Stimulated activated CD8-positive, alpha-beta memory T cell treated with anti-CD3 and anti-CD28 coated beads, Interleukin-15, amount 100 ng/mL, for 24 hours (primary cell): ENCODE results near the gene FRMD4A.
"Not testable (repeated sequence)": the region's sequence is repeated elsewhere in the genome, so short reads cannot be mapped to it uniquely, and the experiment has no call there.

Experiments used
- DNase-seq: peaks from one replicate; pipeline ENCODE4 v3.0.0-alpha.2; 2020; ENCODE audit warnings: low read depth

Gene FRMD4A

DNA sequence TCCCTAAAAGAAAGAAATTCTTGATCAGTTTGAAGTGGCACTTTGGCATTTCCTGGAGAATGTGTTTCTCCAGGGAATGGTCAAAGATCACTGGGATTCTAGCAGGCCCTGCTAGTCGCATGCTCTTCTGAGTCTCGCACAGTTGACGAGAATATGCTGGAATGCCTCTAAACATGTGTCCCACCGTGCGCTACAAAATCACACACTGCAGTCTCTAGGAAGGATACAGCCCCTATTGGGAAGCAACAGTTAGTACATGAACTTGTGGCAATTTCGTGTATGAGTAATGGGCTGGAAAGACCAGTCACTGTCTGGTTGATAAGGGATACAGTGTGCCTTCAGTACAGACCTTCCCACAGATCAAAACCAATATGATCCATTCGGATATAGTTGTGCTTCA lies 486.1 kb downstream of the FRMD4A start:
- DNase-seq = no peak

DNA sequence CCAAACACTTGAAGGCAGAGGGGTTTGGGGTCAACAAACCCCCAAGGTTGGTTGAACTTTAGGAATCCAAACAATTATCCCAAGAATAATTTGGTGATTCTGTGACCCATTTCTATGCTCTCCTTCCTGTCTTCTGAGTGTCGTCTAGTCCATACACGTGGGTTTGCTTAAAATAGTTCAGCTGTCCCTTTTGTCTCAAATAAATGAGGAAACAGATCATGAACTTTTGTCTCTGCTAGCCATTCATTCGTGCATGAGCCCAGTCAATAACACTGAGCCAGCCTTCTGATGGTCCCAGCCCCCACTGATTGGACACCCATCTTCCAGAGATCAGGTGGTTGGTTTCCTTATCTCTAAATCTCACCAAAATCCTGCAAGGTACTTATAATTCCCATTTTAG lies 488.6 kb downstream of the FRMD4A start:
- DNase-seq = no peak

DNA sequence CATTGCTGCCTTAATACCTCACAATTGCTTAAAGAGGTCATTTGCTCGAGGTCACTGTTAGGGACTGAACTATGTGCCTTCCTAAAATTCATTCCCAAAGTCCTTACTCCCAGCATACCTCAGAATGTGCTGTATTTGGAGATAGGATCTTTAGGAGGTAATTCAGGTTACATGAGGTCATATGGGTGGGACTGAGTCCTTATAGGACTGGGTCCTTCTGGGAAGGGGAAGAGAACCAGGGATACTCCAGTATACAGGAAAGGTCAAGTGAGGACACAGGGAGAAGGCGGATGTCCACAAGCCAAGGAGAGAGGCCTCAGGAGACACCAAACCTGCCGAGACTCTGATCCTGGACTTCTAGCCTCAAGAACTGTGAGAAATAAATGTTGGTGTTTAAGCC lies 490.7 kb downstream of the FRMD4A start:
- DNase-seq = no peak

DNA sequence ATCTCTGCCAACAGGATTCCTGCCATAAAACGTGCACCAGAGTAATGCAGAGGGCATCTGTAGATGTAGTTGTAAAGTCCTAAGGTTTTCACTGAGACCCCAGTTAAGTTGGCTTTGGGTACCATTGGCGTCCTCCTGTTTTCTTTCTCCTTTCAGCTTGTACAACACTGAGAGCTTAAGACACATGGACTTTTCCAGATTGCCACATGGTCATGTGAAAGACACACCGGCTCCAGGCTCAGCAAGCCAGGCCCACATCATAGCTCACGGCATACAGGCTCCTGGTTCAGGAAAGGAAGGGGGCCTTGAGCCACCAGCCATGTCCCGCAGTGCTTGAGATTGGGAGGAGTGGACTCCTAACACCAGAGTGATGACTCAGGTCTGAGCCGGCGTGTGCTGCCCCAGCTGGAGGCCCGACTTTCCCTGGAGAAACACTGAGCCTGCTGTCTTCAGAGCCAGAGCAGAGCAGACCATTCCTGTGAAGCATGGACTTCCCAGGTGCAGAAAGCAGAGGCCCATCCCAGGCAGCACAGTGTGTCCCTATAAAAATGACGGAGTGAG lies 491.2 kb downstream of the FRMD4A start:
- DNase-seq = no peak

DNA sequence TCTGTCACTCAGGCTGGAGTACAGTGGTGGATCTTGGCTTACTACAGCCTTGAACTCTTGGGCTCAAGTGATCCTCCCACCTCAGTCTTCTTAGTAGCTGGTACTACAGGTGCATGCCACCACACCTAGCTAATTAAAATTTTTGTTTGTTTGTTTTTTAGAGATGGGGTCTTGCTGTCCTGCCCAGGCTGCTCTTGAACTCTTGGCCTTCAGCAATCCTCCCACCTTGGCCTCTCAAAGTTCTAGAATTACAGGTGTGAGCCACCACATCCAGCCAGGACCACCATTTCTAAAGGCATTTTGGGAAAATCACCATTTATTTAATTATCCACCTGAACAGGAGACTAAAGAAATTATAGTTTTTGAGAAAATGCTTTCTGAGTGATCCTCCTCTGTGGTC lies 491.7 kb downstream of the FRMD4A start:
- no peak for DNase-seq

DNA sequence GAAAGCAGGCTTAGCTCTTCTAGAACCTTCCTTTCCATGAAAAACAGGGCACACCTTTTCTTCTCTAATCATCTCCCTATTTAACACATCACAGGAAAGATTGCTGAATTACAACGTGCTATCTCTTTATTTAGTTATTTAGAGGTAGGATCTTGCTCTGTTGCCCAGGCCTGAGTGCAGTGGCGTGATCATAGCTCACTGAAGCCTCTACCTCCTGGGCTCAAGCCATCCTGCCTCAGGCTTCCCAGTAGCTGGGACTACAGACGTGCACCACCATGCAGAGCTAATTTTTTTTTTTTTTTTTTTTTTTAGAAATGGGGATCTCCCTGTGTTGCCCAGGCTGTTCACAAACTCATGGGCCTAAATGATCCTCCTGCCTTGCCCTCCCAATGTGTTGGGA lies 492.8 kb downstream of the FRMD4A start:
- DNase-seq = no peak

DNA sequence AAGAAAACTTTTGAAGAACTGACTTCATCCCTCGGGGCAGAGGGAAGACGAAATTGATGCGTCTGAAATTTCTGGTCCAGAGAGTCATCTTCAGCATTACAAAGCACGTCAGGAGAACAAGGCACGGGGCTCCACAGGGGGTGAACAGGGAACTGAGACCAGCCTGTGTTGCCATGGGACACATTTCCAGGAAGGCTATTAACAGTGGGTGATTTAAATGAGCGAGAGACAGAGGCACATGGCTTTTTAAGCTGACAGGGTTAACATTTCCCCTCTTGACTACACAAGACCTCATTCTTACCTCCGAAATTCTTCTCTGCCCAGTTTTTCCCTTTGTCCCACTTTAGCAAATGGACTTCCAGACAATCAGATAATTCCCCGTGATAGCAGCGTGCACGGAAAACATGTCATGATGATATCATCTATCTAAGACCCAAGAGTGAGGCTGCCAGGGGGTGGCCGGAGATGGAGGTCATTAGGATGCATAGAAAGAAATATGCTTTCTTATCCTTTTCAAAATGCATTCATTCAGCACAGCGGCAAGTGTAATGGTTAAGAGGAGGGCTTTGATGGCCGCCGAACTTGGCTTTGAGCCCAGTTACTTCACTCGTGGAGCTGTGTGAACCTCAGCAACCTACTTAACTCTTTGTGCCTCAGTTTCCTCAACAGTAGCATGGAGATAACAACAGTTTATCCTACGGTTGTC lies 496.0 kb downstream of the FRMD4A start:
- no peak for DNase-seq

DNA sequence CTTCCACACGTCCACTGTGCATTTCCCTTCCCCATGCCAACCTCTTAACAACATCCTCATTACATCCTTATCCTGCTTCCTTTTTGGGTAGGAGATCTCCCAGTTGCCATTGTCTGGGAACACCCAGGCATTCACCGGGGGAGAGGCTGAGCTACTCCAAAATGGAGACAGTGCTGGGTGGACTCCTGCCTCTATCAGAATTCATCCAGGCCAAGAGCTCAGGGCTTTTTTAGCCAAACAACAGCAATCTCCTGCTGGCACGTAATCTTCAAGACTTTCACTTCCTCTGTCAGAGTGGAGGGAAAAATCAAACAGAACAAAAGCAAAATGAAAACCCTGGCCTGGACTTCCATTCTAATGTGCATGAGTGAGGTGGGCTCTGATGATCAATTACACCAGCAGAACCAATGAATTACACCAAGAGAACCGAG lies 499.0 kb downstream of the FRMD4A start:
- DNase-seq = no peak

DNA sequence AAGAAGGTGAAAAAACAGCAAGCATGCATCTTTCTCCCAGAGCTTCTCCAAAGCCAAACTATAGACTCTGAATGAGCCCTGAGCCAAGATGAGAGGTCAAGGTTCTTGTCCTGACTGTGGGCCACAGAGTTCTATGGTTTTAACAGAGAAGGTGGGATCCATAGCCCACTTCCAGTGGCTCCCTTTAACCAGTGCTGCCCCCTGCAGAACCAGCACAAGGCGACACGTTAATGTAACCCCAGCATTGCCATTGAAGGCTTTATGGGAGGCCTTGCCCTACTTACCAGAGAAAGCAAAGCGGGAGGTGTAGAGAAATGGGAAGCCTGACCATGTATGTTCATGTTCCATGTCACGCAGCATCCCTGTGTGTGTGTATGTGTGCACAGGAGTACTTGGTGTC lies 500.3 kb downstream of the FRMD4A start:
- no peak for DNase-seq

DNA sequence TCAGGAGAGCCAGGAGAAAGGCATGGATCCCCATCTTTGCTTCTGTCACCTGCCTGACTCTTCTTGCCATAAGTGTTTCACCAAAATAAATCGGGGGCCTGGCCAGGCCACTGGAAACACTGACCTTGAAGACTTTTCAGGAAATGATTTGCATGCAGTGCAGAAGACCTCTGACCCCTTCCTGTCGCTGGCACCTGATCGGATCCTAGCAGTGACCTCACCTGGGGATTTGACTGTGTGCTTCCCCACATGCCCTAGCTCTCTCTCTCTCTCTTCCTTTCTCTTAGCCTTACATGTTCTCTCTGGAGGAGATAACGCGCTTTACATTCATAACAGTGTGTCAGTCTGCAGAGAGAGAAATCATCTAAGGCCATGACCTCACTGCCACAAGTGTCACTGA lies 500.9 kb downstream of the FRMD4A start:
- DNase-seq = no peak

DNA sequence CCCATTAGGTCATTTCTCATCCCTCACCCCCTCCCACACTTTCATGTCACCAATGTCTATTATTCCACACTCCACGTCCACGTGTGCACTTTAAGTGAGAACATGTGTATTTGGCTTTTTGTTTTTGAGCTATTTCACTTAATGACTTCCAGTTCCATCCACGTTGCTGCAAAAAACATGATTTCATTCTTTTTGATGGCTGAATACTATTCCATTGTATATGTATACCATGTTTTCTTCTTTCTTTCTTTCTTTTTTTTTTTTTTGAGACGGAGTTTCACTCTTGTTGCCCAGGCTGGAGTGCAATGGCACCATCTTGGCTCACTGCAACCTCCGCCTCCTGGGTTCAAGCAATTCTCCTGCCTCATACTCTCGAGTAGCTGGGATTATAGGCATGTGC lies 502.4 kb downstream of the FRMD4A start:
- DNase-seq = not testable (repeated sequence)

DNA sequence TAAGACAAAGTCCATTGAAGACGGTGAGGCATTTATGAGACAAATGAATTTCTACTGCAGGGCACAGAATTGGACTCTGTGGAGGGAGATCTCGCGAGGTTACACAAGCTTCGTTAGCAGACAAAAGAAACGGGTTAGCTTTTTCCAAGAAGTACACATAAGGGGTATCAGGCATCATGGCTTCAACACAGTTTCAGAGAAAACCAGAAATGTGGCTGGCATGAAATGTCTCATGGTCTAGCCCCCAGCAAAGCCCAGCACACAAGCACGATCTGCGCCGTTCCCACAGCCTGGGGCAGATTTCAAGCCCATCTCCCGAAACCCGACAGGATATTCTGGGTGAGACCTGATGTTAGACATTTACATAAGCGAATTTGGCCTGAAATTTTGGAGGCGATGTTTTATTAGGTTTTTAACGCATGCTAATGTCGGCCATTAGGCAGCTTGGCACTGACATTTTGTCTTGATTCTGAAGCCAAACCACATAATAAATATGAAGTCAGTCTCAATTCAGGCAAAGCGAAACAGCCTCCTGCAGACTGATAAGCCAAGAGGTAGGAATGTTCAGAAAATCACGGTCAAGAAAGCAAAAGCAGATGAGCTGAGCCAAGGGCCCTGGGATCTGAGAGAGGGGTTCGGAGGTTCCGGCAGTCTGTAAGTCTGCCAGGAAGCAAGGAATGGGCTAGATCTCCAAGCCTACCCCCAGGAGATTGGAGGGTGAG lies 503.5 kb downstream of the FRMD4A start:
- DNase-seq = no peak

DNA sequence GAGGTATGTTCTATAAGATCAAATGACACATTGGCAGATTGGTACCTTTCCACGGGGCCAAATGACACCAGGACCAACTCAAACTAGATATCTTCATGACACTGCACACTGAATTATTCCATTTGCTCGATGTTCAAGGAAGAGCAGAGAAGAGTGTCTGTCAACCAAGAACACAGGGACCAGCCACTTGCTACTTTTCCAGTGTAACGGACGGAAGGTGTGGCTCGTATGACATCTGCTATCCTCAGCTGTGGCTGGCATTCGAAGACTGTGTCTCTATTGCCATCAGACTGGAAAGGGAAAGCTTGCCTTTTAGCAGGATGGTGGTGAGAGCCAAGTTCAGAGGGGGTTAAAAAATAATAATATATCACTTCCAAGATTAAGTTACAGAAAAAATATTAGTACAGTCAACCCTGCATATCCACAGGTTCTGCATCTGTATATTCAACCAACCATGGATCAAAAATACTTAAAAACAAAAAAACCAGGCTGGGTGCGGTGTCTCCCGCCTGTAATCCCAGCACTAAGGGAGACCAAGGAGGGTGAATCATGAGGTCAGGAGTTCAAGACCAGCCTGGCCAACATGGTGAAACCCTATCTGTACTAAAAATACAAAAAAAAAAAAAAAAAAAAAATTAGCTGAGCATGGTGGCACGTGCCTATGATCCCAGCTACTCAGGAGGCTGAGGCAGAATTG lies 506.9 kb downstream of the FRMD4A start:
- no peak for DNase-seq

DNA sequence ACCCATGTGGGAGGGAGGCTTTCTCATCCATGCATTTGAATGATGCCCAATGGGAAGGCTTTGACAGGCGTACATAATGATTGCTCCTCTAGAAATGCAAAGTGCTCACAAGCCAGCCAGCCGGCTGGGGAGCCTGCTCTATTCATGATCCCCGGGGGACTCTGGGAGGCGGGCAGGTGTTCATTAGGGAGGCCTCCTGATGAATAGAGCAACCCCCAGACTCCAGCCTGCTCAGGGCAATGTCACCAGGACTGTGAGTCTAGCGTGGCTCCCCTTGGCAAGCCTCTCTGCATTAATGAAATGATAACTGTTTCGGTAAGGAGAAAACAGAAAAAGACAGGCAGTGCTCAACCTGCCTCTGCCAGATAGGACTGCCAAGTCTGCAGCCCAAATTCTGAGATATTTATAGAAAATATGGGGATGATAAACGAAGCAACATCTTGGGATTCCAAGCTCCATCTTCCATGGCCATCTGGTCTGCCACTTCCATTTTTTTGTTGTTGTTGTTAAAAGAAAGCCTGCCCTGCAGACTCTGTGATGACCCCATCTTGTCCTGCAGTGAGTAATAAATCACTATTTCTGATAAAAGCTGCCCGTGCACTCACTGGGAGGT lies 507.5 kb downstream of the FRMD4A start:
- no peak for DNase-seq

DNA sequence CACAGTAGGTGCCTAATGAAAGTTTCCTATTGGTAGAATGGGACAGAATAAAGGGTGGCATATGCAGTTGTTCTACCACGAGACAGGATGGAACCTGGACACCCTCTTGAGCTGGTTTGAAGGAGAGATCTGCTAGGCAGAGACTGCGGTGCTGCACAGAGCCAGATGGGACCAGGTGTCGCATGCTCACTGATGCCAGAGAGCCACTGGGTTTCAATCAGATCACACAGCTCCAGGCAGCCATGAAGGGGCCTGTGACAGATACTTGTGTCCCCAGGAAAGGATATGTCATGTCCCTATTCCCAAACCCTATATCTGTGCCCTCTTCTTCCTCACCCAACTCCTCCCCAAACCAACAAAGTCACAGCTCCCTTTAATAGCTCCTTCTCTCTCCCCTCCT lies 508.2 kb downstream of the FRMD4A start:
- no peak for DNase-seq

DNA sequence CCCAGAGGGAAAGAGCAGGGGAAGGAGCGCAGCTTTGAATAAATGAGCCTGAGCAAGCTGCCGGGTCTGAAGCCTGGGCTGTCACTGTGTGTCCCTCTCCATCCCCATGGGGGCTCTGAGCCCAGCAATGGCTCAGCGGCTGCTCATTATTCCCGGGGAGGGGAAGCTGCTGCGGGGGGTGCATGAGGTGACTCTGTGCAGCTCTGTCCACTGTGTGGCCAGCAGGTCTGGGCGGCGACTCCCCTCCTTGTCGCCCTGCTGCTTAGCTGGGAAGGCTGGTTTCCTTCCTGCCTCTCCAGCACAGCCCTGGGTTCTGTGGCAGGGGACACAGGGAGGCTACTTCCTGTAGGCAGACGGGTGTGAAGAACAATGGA lies 509.8 kb downstream of the FRMD4A start:
- no peak for DNase-seq

DNA sequence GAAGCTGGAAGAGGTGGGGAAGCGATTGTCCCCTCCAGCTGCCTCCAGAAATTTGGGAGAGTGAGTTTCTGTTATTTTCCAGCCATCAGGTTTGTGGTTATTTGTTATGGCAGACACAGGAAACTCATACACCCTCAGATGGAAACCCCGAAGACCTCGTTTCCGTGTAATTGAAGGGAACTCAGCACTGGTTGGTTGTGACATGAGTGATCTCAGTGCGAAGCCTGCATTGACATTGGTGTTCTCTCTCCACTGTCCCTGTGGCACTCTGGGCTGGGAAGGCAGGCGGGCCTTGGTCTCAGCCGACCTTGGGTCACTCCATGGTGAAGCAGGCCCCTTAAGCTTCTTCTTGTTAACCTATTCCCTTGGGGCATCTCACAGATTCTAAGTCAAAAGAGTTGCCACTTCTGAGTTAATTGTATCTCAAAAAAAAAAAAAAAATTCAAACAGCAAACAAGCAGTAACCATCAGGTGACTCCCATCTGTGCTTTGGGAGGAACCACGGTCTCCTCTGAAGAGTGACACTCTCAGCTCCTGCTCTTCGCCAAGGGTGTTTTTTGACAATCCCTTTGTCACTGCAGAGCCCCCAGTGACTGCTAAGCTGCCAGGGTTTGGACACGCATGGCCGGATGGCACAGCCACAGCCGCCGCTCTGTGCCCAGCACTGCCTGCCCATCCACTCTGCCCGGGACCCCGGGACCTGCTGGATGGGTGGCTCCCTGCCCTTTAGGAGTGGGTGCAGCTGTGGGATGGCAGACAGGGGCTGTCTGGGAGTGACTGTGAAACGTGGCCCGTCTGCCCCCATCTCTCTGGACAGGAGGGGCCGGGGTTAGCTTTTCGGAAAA lies 510.4 kb downstream of the FRMD4A start:
- DNase-seq = no peak

DNA sequence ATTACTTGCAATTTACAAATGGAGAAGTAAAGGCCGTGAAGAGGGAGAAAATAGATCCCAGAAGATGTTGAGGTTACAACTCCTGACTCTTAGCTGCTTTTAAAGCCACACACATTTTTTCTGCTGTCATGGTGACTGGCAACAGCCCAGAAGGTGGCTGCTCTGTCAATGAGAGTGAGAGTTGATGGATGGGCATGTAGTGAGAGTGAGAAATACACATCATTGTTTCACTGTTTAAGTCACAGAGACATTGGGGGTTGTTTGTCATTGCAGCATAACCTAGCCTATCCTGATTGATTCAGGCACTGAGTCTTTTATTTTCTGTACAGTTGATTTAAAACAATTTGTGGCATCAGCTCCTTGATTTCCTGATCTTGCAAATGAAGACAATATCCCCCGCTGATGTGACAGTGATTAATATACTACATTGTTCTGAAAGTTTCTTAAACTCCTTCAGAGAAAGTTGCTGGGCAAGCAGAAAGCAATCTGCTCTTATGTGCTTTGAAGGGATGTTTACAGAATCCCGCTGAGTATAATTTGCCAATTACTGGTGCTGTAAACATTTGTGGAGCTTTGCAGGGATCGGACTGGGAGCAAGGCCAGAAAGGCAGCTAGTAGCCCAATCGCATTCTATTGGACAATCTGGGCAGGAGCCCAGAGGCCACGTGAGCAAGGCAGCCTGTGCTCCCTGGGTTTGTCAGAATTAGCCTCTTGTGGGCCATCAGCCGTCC lies 514.4 kb downstream of the FRMD4A start:
- DNase-seq = no peak

DNA sequence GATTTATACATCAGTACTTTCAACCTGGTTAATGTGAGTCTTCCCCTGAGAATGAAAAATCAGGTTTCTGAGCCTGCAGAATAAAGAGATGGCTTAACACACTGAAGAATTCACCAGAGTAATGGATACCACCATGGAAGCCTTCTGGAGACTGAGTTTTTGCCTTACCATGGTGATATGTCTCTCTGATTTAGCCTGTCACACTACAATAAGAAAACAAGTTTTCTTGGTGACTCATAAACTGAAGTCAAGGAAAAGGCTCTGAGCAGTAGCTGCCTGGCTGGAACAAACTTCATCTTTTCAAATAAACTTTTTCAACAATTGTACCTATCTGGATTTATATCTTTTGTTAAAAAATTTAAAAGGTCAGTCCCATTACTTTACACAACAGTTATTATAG lies 515.0 kb downstream of the FRMD4A start:
- no peak for DNase-seq

DNA sequence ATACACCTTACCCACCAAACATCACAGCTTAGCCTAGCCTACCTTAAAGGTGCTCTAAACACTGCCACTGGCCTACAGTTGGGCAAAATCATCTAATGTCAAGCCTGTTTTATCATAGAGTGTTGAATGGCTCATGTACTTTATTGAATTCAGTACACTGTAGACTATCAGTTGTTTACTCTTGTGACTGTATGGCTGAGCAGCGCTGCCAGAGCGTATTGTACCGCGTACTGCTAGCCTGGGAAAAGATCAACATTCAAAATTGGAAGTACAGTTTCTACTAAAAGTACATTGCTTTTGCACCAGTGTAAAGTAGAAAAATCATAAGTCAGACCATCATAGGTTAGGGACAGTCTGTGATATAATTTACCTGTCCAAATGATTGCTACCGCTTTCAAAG lies 517.2 kb downstream of the FRMD4A start:
- no peak for DNase-seq

DNA sequence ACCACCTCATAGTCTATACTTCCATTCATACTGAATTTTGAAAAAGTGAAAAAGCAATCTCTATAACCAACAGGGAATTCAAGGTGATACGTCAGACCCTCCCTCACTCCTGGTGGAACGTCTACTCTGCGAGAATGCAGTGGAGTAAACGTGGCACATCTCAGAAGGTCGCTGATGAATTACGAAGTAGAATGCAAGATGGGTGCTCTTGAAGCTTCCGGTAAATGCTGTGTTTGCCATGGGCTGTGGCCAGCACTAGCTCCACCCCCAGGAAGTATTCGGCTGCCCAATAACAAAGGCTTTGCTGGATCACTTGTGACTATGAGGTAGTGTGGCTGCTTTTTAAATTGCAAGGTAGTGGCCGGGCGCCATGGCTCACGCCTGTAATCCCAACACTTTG lies 517.9 kb downstream of the FRMD4A start:
- DNase-seq = no peak
